ENCODE data around the gene UBE2F. TPM values are rescaled to one million over a fixed set of nuclear protein-coding genes. Genes with fewer than 3 reads are reported as not detected.

The UBE2F gene
- total RNA-seq, 1 experiment from 2014 or later = 62.1 TPM

- Histone ChIP-seq H2AFZ (ENCODE audit: low read length) (no peak overlapping the region), H3K56ac (ENCODE audit: insufficient read length, low read depth, low read length) (no peak overlapping the region), H3K18ac (ENCODE audit: insufficient read length, low read depth, low read length) (no peak overlapping the region), H2AK5ac (ENCODE audit: insufficient read length, low read length) (no peak overlapping the region), H3K14ac (ENCODE audit: insufficient read depth, low read length) (peak overlapping the region; percentile 11; the same call in 1 of the 2 replicates), H3K9me3 (ENCODE audit: control insufficient read depth, low read depth, low read length) (peaks cover 3% of the 10 kb centered on the region), H3T11ph (ENCODE audit: low read length) (no peak overlapping the region), H3K27ac (ENCODE audit: insufficient read length, low read depth, low read length) (no peak overlapping the region), H4K8ac (replicated peaks; ENCODE audit: insufficient read length, low read depth, low read length) (no peak overlapping the region), H3K79me1 (ENCODE audit: insufficient read depth, low read depth, low read length, poor library complexity, severe bottlenecking) (peaks cover 15% of the 10 kb centered on the region), H3K23ac (ENCODE audit: insufficient read length, low read depth, low read length) (no peak overlapping the region), H3K9ac (ENCODE audit: extremely low read depth, insufficient read length, low read length) (peak overlapping the region; percentile 59), H2BK5ac (ENCODE audit: insufficient read length, low read length) (no peak overlapping the region), H3K23me2 (ENCODE audit: insufficient read length, low read depth, low read length, poor library complexity, severe bottlenecking) (peaks cover 10% of the 10 kb centered on the region), H2BK120ac (ENCODE audit: low read depth, low read length, poor library complexity, severe bottlenecking) (no peak overlapping the region), H3K79me2 (ENCODE audit: insufficient read depth, low read length) (peaks cover 38% of the 10 kb centered on the region; the same call in 1 of the 2 replicates), H3K4ac (ENCODE audit: low read depth, low read length) (no peak overlapping the region), H3K4me1 (ENCODE audit: insufficient read depth, low read length) (peaks cover 6% of the 10 kb centered on the region), H3K27me3 (ENCODE audit: insufficient read depth, low read length) (no peaks in the 10 kb centered on the region), H2BK15ac (ENCODE audit: low read depth, low read length) (no peak overlapping the region), H4K5ac (ENCODE audit: insufficient read length, low read depth, low read length) (no peak overlapping the region), H2BK12ac (ENCODE audit: insufficient read length, low read depth, low read length) (no peak overlapping the region), H4K20me1 (ENCODE audit: control insufficient read depth, insufficient read depth, insufficient read length) (peaks cover 2% of the 10 kb centered on the region), H2BK20ac (ENCODE audit: low read depth, low read length, poor library complexity, severe bottlenecking) (no peak overlapping the region), H4K91ac (ENCODE audit: insufficient read length, low read depth, low read length) (no peak overlapping the region), H3K4me2 (ENCODE audit: insufficient read depth, insufficient read length, low read length) (peak overlapping the region; percentile 82)
- WGBS (ENCODE audit: extremely low coverage, insufficient read length, low lambda C conversion rate) = no CpG with 5 or more reads among the region's 32 CpGs
- H3K4me3 Mint-ChIP-seq = peak overlapping the region; percentile 85 to 92
- no peaks in the 10 kb centered on the region; the same call in 1 of the 2 replicates for H3K27me3 Mint-ChIP-seq (ENCODE audit: low read depth)
- H3K9me3 Mint-ChIP-seq = peaks cover 6 to 10% of the 10 kb centered on the region in 2 experiments
- H3K4me1 Mint-ChIP-seq = peaks cover 30% of the 10 kb centered on the region in 2 experiments
- H3K36me3 Mint-ChIP-seq (ENCODE audit: insufficient read depth in 1 of 3, low read depth in 3 of 3) = peaks cover 4 to 12% (median 8%) of the 10 kb centered on the region in 3 experiments; a peak in 6 of 7 replicates
- peak overlapping the region in 1 of 3 experiments; percentile 68; a peak in 2 of 7 replicates for H3K27ac Mint-ChIP-seq
- TF ChIP-seq CTCF (conservative IDR thresholded peaks at IDR 0.05) = no peak
- DNase-seq = no peak
These were observed 693 bp downstream of the UBE2F start for GRCh38 chr2:237967463-237967951.

Data from H9 (cell line).